SK-N-SH (cell line): ENCODE measurements around the gene ALPI. TPM values are rescaled to one million over a fixed set of nuclear protein-coding genes. Genes with fewer than 3 reads are reported as not detected.

Source experiments
- CTCF ChIA-PET: fragments of 300-600, 350-600 bp; formaldehyde crosslinking; extraction: SDS; loops from one replicate; lab custom pipeline; 2021; lab: Yijun Ruan, JAX
- POLR2A ChIA-PET: fragments of 350-600 bp; sonication (Branson Sonifier 250); formaldehyde crosslinking; extraction: SDS; loops from one replicate; lab custom pipeline; 2020; ENCODE audit warnings: antibody characterized with exemption, inconsistent platforms; lab: Yijun Ruan, JAX
- DNase-seq: peaks from one replicate; pipeline ENCODE4 v3.0.0; 2012
- H2AFZ ChIP-seq: fragments of 200-600 bp; sonication (generic); 2 replicates; pipeline ENCODE4 v1.8.1; 2016; ENCODE audit warnings: antibody characterized with exemption, mild to moderate bottlenecking, low read depth
- H3F3A ChIP-seq: fragments of 200-600 bp; sonication (generic); replicated peaks from 2 replicates; pipeline ENCODE3; 2016; ENCODE audit warnings: antibody characterized with exemption, mild to moderate bottlenecking; ENCODE audit not compliant: insufficient read depth
- H3K27ac ChIP-seq, 2 experiments: fragments of 200-500 bp in 1 of 2; fragments of 200-600 bp in 1 of 2; sonication (Bioruptor generic) in 1 of 2; sonication (generic), shearing (Covaris generic) in 1 of 2; 2 replicates each; pipeline versions ENCODE4 v1.5.1 to v1.6.1; 2014 to 2016; ENCODE audit warnings: low read depth in 2 of 2, inconsistent platforms in 1 of 2, low read length in 1 of 2, mild to moderate bottlenecking in 1 of 2, mixed read lengths in 1 of 2
- H3K27me3 ChIP-seq: fragments of 200-600 bp; sonication (generic), shearing (Covaris generic); 2 replicates; pipeline ENCODE4 v1.6.1; 2016; ENCODE audit warnings: mixed run types; ENCODE audit not compliant: insufficient read depth
- H3K36me3 ChIP-seq, 2 experiments: fragments of 200-500 bp in 1 of 2; fragments of 200-600 bp in 1 of 2; sonication (Bioruptor generic) in 1 of 2; sonication (generic) in 1 of 2; replicated peaks in 1 of 2; 2 replicates each; pipeline versions ENCODE3 to v1.5.1; 2014 to 2016; ENCODE audit warnings: low read length in 1 of 2, mild to moderate bottlenecking in 1 of 2; ENCODE audit not compliant: insufficient read depth in 2 of 2, control insufficient read depth in 1 of 2
- H3K4me1 ChIP-seq, 2 experiments: fragments of 200-500 bp in 1 of 2; fragments of 200-600 bp in 1 of 2; sonication (Bioruptor generic) in 1 of 2; sonication (generic), shearing (Covaris generic) in 1 of 2; 2 replicates each; pipeline versions ENCODE4 v1.5.1 to v1.6.1; 2014 to 2016; ENCODE audit warnings: low read depth in 1 of 2, low read length in 1 of 2, mixed run types in 1 of 2; ENCODE audit not compliant: insufficient read depth in 2 of 2, control insufficient read depth in 1 of 2
- H3K4me2 ChIP-seq: fragments of 200-600 bp; sonication (generic), shearing (Covaris generic); 2 replicates; pipeline ENCODE4 v1.6.1; 2017; ENCODE audit warnings: mixed run types
- H3K4me3 ChIP-seq, 2 experiments: fragments of 200-500 bp in 1 of 2; fragments of 200-600 bp in 1 of 2; sonication (Bioruptor generic) in 1 of 2; sonication (generic), shearing (Covaris generic) in 1 of 2; 2 replicates each; pipeline versions ENCODE4 v1.5.1 to v1.8.1; 2014 to 2016; ENCODE audit warnings: low read depth in 2 of 2, inconsistent platforms in 1 of 2, low read length in 1 of 2, mild to moderate bottlenecking in 1 of 2, mixed read lengths in 1 of 2, moderate library complexity in 1 of 2
- H3K79me2 ChIP-seq: fragments of 200-600 bp; sonication (generic); 2 replicates; pipeline ENCODE4 v1.8.1; 2017; ENCODE audit warnings: mild to moderate bottlenecking; ENCODE audit not compliant: insufficient read depth
- H3K9ac ChIP-seq: fragments of 200-600 bp; sonication (generic); 2 replicates; pipeline ENCODE4 v1.6.1; 2017; ENCODE audit warnings: mixed run types
- H3K9me2 ChIP-seq: fragments of 200-600 bp; sonication (generic); 2 replicates; pipeline ENCODE4 v1.6.1; 2017; ENCODE audit warnings: mixed run types
- H3K9me3 ChIP-seq: fragments of 200-600 bp; sonication (generic); 2 replicates; pipeline ENCODE4 v1.6.1; 2017; ENCODE audit warnings: mixed run types, mild to moderate bottlenecking, moderate library complexity
- H4K20me1 ChIP-seq: fragments of 200-600 bp; sonication (generic); 2 replicates; pipeline ENCODE4 v1.6.1; 2017; ENCODE audit warnings: mild to moderate bottlenecking, mixed run types; ENCODE audit not compliant: insufficient read depth
- EP300 ChIP-seq, 2 experiments: IDR thresholded peaks; 2 replicates each; pipeline versions ENCODE4 v1.4.0 to v1.6.1; 2012; ENCODE audit warnings: borderline replicate concordance in 1 of 2, low read depth in 1 of 2, low read length in 1 of 2
- EZH2phosphoT487 ChIP-seq: fragments of 200-600 bp; sonication (generic); IDR thresholded peaks from 2 replicates; pipeline ENCODE4 v1.6.1; 2017; ENCODE audit warnings: low read depth, mixed run types, mild to moderate bottlenecking, antibody characterized with exemption, moderate library complexity, borderline replicate concordance
- FOSL2 ChIP-seq: IDR thresholded peaks from 2 replicates; pipeline ENCODE4 v1.4.0; 2012; ENCODE audit warnings: low read depth, mild to moderate bottlenecking, moderate library complexity, borderline replicate concordance
- FOXM1 ChIP-seq: IDR thresholded peaks from 2 replicates; pipeline ENCODE4 v1.4.0; 2012; ENCODE audit warnings: low read depth, mild to moderate bottlenecking
- MEF2A ChIP-seq: IDR thresholded peaks from 2 replicates; pipeline ENCODE4 v1.4.0; 2012; ENCODE audit warnings: low read depth, borderline replicate concordance
- MXI1 ChIP-seq: IDR thresholded peaks from 2 replicates; pipeline ENCODE4 v1.6.1; 2012; ENCODE audit warnings: mild to moderate bottlenecking, low read depth, low read length, improper control_type of control experiment
- NFIC ChIP-seq: IDR thresholded peaks from 2 replicates; pipeline ENCODE4 v1.4.0; 2012; ENCODE audit warnings: borderline replicate concordance
- POLR2AphosphoS5 ChIP-seq: IDR thresholded peaks from 2 replicates; pipeline ENCODE4 v1.6.1; 2012; ENCODE audit warnings: low read depth, low read length
- RAD21 ChIP-seq: IDR thresholded peaks from 2 replicates; pipeline ENCODE4 v1.6.1; 2012; ENCODE audit warnings: mild to moderate bottlenecking, low read length
- RFX5 ChIP-seq: IDR thresholded peaks from 2 replicates; pipeline ENCODE4 v1.6.1; 2012; ENCODE audit warnings: mild to moderate bottlenecking, improper control_type of control experiment, low read length
- RXRA ChIP-seq: IDR thresholded peaks from 2 replicates; pipeline ENCODE4 v1.4.0; 2012; ENCODE audit warnings: low read depth, mild to moderate bottlenecking, borderline replicate concordance
- SIN3A ChIP-seq: IDR thresholded peaks from 2 replicates; pipeline ENCODE4 v1.6.1; 2012; ENCODE audit warnings: low read depth, mild to moderate bottlenecking, low read length, moderate library complexity, borderline replicate concordance
- TAF1 ChIP-seq: IDR thresholded peaks from 2 replicates; pipeline ENCODE4 v1.6.1; 2012; ENCODE audit warnings: low read depth, mild to moderate bottlenecking, low read length, moderate library complexity, borderline replicate concordance
- TCF12 ChIP-seq: IDR thresholded peaks from 2 replicates; pipeline ENCODE4 v1.4.0; 2012
- WGBS: methylation state at CpG from one replicate; pipeline ENCODE4 v1.1.6; 2017; ENCODE audit warnings: low lambda C conversion rate; 5-methylcytosine and 5-hydroxymethylcytosine counted together
- polyA plus RNA-seq, 3 experiments: library from polyadenylated mRNA; depleted of rRNA; stranded (reverse); fragments of >200 nt; gene quantifications; 2 replicates each; pipeline ENCODE4 v1.2.3, GENCODE V29; 2012
- TF ChIP-seq, protein P1 (sequence below): fragments of 150-350 bp; IDR thresholded peaks from 2 replicates; pipeline ENCODE4 v1.6.1; 2016; ENCODE audit warnings: mild to moderate bottlenecking, low read depth, low read length
- TF ChIP-seq, protein P2 (sequence below): fragments of 150-350 bp; IDR thresholded peaks from 2 replicates; pipeline ENCODE4 v1.6.1; 2017; ENCODE audit warnings: antibody characterized with exemption, low read length, low read depth, borderline replicate concordance
- TF ChIP-seq, protein P3 (sequence below): IDR thresholded peaks from 2 replicates; pipeline ENCODE4; 2012
- TF ChIP-seq, protein P4 (sequence below): IDR thresholded peaks from 2 replicates; pipeline ENCODE4 v1.6.1; 2012; ENCODE audit warnings: mild to moderate bottlenecking, low read depth, low read length, moderate library complexity

The ALPI gene
- polyA plus RNA-seq, 1 of the 3 experiments (the other 2 are of a cell fraction), result not detected

DNA sequence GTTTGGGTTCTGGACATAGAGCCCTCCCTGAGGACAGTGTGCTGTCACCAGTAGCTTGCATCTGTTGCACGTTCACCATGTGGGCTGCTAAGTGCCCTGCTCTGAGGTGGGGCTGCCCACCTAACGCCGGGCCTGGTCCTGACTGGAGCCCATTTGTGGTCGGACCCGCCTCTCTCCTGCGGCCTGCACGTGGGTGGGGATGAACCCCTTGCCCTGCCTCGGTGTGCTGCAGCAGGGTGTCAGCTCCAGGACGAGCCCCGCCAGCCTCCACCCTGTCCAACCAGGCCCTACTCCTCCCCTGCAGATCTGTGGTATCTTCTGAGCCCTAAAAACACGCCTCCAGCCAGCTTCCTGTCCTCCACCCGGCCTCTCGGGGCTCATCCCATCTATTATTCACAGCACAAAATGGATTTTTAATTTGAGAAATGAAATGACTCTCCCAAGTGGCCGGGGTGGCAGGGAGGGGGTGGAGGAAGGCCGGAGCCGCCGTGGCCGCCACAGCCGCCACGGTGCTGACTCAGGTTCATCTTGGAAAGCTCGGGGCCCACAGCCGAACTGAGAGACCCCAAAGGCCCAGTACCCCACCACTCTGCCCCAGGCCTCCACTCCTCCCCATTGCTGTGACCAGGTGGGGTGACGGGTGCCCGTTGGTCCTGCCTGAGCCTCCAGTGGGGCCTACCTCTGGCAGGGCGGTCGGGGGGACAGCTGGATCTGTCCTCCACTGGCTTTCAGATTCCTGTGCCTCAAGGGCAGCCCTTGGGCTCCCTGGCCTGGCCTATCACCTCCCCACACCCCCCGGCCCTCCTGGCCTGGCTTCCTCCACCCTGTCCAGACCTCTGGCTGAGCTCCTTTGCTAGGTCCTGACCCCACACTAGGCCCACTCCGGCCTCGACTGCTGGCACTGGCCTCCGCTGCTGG lies 34.5 kb downstream of the ALPI start:
- H3K9me3 ChIP-seq, result no peaks in the 10 kb centered on the region
- H4K20me1 ChIP-seq, result no peaks in the 10 kb centered on the region
- H3K79me2 ChIP-seq, result no peaks in the 10 kb centered on the region
- no peaks in the 10 kb centered on the region for H3K36me3 ChIP-seq
- ChIA-PET POLR2A (interaction anchor here (0.6 kb wide), 1 partner anchor 27 kb away, joined by 3 read pairs; no protein-coding TSS in a partner anchor), CTCF (interaction anchor here (1.0 to 1.7 kb wide), 3 partner anchors 26 to 52 kb away, joined by 3 to 7 read pairs (median 3); no protein-coding TSS in a partner anchor)
- no peak overlapping the region for H2AFZ ChIP-seq
- WGBS, result 69% methylated on average over 19 of the region's 30 CpGs
- TF ChIP-seq TAF1 (no peak), MEF2A (no peak), RXRA (no peak), SIN3A (no peak), FOSL2 (no peak), TCF12 (no peak), RAD21 (no peak), EZH2phosphoT487 (no peak), NFIC (no peak), POLR2AphosphoS5 (no peak), RFX5 (no peak), FOXM1 (no peak), MXI1 (no peak), EP300 (IDR thresholded peaks at IDR 0.05; ENCODE audit: borderline replicate concordance in 1 of 2, low read depth in 1 of 2, low read length in 1 of 2) (no peak)
- TF ChIP-seq, protein P1, sequence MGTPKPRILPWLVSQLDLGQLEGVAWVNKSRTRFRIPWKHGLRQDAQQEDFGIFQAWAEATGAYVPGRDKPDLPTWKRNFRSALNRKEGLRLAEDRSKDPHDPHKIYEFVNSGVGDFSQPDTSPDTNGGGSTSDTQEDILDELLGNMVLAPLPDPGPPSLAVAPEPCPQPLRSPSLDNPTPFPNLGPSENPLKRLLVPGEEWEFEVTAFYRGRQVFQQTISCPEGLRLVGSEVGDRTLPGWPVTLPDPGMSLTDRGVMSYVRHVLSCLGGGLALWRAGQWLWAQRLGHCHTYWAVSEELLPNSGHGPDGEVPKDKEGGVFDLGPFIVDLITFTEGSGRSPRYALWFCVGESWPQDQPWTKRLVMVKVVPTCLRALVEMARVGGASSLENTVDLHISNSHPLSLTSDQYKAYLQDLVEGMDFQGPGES, result no peak
- TF ChIP-seq, protein P2, sequence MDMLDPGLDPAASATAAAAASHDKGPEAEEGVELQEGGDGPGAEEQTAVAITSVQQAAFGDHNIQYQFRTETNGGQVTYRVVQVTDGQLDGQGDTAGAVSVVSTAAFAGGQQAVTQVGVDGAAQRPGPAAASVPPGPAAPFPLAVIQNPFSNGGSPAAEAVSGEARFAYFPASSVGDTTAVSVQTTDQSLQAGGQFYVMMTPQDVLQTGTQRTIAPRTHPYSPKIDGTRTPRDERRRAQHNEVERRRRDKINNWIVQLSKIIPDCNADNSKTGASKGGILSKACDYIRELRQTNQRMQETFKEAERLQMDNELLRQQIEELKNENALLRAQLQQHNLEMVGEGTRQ, result no peak
- TF ChIP-seq, protein P3, sequence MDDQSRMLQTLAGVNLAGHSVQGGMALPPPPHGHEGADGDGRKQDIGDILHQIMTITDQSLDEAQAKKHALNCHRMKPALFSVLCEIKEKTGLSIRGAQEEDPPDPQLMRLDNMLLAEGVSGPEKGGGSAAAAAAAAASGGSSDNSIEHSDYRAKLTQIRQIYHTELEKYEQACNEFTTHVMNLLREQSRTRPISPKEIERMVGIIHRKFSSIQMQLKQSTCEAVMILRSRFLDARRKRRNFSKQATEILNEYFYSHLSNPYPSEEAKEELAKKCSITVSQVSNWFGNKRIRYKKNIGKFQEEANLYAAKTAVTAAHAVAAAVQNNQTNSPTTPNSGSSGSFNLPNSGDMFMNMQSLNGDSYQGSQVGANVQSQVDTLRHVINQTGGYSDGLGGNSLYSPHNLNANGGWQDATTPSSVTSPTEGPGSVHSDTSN, result no peak
- TF ChIP-seq, protein P4, sequence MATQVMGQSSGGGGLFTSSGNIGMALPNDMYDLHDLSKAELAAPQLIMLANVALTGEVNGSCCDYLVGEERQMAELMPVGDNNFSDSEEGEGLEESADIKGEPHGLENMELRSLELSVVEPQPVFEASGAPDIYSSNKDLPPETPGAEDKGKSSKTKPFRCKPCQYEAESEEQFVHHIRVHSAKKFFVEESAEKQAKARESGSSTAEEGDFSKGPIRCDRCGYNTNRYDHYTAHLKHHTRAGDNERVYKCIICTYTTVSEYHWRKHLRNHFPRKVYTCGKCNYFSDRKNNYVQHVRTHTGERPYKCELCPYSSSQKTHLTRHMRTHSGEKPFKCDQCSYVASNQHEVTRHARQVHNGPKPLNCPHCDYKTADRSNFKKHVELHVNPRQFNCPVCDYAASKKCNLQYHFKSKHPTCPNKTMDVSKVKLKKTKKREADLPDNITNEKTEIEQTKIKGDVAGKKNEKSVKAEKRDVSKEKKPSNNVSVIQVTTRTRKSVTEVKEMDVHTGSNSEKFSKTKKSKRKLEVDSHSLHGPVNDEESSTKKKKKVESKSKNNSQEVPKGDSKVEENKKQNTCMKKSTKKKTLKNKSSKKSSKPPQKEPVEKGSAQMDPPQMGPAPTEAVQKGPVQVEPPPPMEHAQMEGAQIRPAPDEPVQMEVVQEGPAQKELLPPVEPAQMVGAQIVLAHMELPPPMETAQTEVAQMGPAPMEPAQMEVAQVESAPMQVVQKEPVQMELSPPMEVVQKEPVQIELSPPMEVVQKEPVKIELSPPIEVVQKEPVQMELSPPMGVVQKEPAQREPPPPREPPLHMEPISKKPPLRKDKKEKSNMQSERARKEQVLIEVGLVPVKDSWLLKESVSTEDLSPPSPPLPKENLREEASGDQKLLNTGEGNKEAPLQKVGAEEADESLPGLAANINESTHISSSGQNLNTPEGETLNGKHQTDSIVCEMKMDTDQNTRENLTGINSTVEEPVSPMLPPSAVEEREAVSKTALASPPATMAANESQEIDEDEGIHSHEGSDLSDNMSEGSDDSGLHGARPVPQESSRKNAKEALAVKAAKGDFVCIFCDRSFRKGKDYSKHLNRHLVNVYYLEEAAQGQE, result no peak
- H3K27me3 ChIP-seq, result peaks cover 11% of the 10 kb centered on the region; the same call in 1 of the 2 replicates
- peaks cover 0 to 6% of the 10 kb centered on the region in 2 experiments; a peak in 1 of 4 replicates for H3K4me1 ChIP-seq
- no peak overlapping the region for H3K9ac ChIP-seq
- no peak overlapping the region for H3K4me2 ChIP-seq
- no peaks in the 10 kb centered on the region for H3F3A ChIP-seq
- H3K27ac ChIP-seq, result no peak overlapping the region
- no peak overlapping the region for H3K4me3 ChIP-seq
- DNase-seq, result peak; percentile 24
- H3K9me2 ChIP-seq, result no peaks in the 10 kb centered on the region
